ENCODE results near the gene ZDHHC14. TPM values are rescaled to one million over a fixed set of nuclear protein-coding genes. Genes with fewer than 3 reads are reported as not detected.

The ZDHHC14 gene
- total RNA-seq, 2 experiments from 2014 or later = 2.4 to 2.5 TPM

DNA sequence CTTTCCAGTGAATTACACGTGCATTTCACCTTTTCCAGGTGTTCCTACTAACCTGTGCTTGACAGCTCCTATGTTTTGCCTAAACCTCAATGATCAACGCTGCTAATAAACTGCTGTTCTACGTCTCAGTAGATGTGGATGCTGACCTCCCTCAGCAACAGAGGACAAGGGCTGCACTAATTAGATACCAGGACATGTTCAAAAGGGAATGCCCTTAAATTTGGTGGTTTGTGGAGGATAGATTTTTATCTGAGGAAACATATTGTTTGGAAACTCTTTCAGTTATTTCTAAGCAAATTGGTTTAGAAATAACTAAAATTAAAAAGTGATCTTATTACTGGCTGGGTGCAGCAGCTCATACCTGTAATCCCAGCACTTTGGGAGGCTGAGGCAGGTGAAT, 19.1 kb upstream of the ZDHHC14 start:
- no peaks in the 10 kb centered on the region for H3K4me1 Mint-ChIP-seq
- CTCF ChIA-PET = interaction anchor here (1.3 to 1.5 kb wide), 2 partner anchors 9 to 13 kb away, joined by 3 to 4 read pairs; no protein-coding TSS in a partner anchor
- intact Hi-C loops (cut with DNase I, micrococcal nuclease) = no loop called here
- H3K9me3 Mint-ChIP-seq (ENCODE audit: low read depth) = no peaks in the 10 kb centered on the region
- H3K27me3 Mint-ChIP-seq = peaks cover 25% of the 10 kb centered on the region
- ATAC-seq (no peak), DNase-seq (no peak)
- POLR2A ChIA-PET = no interaction called here
- H3K36me3 Mint-ChIP-seq (ENCODE audit: low read depth) = no peaks in the 10 kb centered on the region
- no peak overlapping the region for H3K4me3 Mint-ChIP-seq
- no peak overlapping the region for H3K27ac Mint-ChIP-seq

DNA sequence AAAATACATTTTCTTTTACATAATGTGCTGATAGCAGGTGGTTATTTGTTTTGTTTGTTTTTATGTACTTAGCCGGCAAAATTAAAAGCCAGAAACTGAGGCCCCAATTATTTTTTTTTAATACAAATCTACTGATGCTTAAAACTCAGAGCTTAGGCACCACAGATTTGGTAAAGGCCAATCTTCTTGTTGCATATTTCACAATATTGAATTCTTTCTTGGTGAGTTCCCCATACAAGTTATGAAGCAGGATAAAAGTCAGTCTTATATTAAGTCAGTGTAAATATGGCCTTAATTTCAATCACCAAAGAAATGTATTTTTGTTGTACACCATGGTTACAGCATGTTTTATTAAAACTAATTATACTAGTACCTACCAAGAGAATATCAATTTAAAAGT, 16.3 kb upstream of the ZDHHC14 start:
- ChIA-PET POLR2A (no interaction called here), CTCF (no interaction called here)
- peaks cover 14% of the 10 kb centered on the region for H3K4me1 Mint-ChIP-seq
- intact Hi-C loops (cut with DNase I, micrococcal nuclease) = loop anchor here in 1 of 2 experiments (5.0 kb wide), 1 partner anchor 173 kb away; no protein-coding TSS in a partner anchor
- peaks cover 22% of the 10 kb centered on the region for H3K27me3 Mint-ChIP-seq
- no peak overlapping the region for H3K4me3 Mint-ChIP-seq
- H3K36me3 Mint-ChIP-seq (ENCODE audit: low read depth) = no peaks in the 10 kb centered on the region
- DNase-seq (no peak), ATAC-seq (no peak)
- no peaks in the 10 kb centered on the region for H3K9me3 Mint-ChIP-seq (ENCODE audit: low read depth)
- no peak overlapping the region for H3K27ac Mint-ChIP-seq

DNA sequence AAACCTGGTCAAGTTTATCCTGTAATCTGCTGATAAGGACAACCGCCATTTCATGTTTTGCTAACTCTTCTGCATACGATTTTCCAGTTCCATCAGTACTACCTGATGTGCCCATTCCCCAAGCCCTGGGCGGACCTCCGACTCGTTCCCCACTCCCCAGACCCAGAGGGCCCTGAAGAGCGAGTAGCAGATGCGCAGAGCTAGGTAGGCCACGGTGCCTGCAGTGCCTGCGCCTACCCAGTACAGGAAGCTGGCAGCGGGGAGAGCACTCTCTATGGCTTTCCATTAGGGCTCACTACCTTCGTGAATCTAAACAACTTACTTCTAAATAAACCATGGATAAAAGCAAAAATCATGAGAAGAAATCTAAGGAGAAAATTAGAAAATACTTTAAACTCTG, 14.3 kb upstream of the ZDHHC14 start:
- ChIA-PET POLR2A (interaction anchor here (0.6 kb wide), 1 partner anchor 680 kb away, joined by 4 read pairs; no protein-coding TSS in a partner anchor), CTCF (interaction anchor here (0.6 kb wide), 1 partner anchor 232 kb away, joined by 3 read pairs; no protein-coding TSS in a partner anchor)
- Mint-ChIP-seq H3K9me3 (ENCODE audit: low read depth) (no peaks in the 10 kb centered on the region), H3K36me3 (ENCODE audit: low read depth) (no peaks in the 10 kb centered on the region), H3K4me3 (no peak overlapping the region), H3K27me3 (peaks cover 27% of the 10 kb centered on the region), H3K4me1 (peaks cover 19% of the 10 kb centered on the region), H3K27ac (no peak overlapping the region)
- DNase-seq = no peak
- intact Hi-C loops (cut with DNase I, micrococcal nuclease) = loop anchor here in 1 of 2 experiments (5.0 kb wide), 1 partner anchor 171 kb away; no protein-coding TSS in a partner anchor
- ATAC-seq = no peak

DNA sequence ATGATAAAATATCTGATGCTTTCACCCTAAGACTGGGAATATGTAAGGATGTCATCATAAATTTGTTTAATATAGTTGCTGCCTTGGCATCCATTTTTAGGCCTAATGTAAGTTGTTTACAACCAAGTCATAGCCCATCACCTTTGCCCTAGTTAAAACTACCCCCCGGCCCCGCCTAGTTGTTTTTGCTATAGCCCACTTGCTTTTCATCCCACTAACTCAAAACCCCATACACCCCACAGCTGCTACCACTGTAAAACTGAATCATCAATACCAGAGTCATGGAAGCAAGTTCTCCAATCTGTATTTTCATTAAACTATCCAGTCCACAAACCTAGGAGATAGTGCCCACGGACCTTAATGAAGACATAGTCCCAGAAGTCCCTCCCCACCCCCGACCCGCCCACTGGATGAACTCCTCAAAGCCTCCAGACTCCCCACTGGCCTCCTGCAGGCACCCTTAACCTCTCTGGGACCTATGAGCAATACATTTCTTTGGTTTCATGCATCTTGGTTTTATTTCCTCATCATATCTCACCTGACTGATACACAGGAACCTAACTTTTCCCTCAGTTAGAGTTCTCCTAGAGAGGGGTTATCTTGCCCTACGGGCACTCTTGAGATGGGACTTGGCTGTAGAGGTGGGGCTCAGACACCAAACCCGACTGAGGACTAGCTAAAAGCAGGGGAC, 12.5 kb upstream of the ZDHHC14 start:
- Mint-ChIP-seq H3K9me3 (ENCODE audit: low read depth) (no peaks in the 10 kb centered on the region), H3K27ac (no peak overlapping the region), H3K27me3 (peaks cover 29% of the 10 kb centered on the region), H3K4me1 (peaks cover 19% of the 10 kb centered on the region), H3K36me3 (ENCODE audit: low read depth) (no peaks in the 10 kb centered on the region), H3K4me3 (no peak overlapping the region)
- intact Hi-C loops (cut with DNase I, micrococcal nuclease) = loop anchor here (2.0 to 5.0 kb wide), 2 partner anchors 60 to 169 kb away; no protein-coding TSS in a partner anchor
- peak; percentile 72 for ATAC-seq
- POLR2A ChIA-PET = no interaction called here
- CTCF ChIA-PET = interaction anchor here (0.8 to 1.5 kb wide), 2 partner anchors 54 to 970 kb away, joined by 3 to 5 read pairs; no protein-coding TSS in a partner anchor
- peak; percentile 24 for DNase-seq

DNA sequence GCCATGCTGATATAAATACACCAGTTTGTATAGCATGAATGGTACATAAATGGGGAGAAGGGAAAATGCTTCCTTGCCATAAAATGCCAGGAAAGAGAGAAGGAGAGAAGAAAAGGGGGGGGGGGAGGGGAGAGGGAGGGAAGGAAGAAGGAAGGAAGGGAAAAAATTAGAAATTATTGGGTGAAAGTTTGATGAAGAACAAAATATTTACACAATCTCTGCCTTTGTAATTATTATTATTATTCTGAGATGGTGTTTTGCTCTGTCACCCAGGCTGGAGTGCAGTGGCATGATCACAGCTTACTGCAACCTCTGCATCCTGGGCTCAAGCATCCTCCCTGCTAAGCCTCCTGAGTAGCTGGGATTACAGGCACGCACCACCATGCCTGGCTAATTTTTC, 10.2 kb upstream of the ZDHHC14 start:
- DNase-seq (no peak), ATAC-seq (no peak)
- Mint-ChIP-seq H3K27ac (no peak overlapping the region), H3K36me3 (ENCODE audit: low read depth) (no peaks in the 10 kb centered on the region), H3K4me3 (no peak overlapping the region), H3K4me1 (peaks cover 20% of the 10 kb centered on the region), H3K27me3 (peaks cover 27% of the 10 kb centered on the region), H3K9me3 (ENCODE audit: low read depth) (no peaks in the 10 kb centered on the region)
- ChIA-PET CTCF (interaction anchor here (0.7 to 1.4 kb wide), 2 partner anchors 14 to 59 kb away, joined by 3 to 5 read pairs; no protein-coding TSS in a partner anchor), POLR2A (interaction anchor here (0.6 to 0.9 kb wide), 3 partner anchors 9 to 1282 kb away, joined by 4 to 5 read pairs (median 5); no protein-coding TSS in a partner anchor)
- intact Hi-C loops (cut with DNase I, micrococcal nuclease) = no loop called here

DNA sequence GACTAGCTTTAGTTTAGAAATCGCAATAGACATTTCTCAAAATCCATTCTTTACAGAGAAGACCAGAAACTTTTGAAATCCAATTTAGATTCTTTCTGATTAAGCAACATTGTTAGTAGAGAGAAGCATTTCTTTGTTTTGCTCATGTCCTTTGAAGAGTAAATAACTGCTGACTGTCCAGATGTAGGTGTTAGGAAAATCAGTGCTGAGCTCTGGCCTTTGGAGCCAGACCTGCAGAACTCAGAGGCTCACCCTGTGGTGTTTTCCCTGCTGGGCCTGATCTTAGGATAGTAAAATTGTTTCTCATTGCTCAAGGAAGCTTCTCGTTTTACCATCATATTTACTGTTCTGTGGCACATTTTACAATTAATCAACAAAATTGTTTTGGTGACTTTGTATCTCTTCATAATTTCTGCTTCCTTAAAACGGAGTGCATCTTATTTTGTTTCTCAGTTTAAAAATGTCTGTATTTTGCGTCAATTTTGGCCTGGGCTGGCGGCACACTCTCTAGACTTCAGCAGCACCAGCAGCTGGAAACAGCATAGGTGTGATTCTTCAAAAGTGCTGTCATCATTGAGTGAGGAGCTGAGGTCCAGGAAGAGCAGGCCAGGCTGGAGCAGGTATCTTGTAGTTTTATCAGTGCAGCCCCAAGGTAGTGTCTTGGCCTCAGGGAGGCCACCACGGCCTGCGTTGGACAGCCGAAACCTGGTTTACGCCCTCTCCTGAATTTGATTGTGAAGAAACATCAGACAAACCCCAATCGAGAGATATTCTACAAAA, 8.3 kb upstream of the ZDHHC14 start:
- peaks cover 32% of the 10 kb centered on the region for H3K4me1 Mint-ChIP-seq
- intact Hi-C loops (cut with DNase I, micrococcal nuclease) = no loop called here
- no peaks in the 10 kb centered on the region for H3K36me3 Mint-ChIP-seq (ENCODE audit: low read depth)
- CTCF ChIA-PET = interaction anchor here (0.6 to 1.1 kb wide), 3 partner anchors 12 to 284 kb away, joined by 3 to 5 read pairs (median 3); no protein-coding TSS in a partner anchor
- H3K27me3 Mint-ChIP-seq = peaks cover 19% of the 10 kb centered on the region
- no peaks in the 10 kb centered on the region for H3K9me3 Mint-ChIP-seq (ENCODE audit: low read depth)
- H3K27ac Mint-ChIP-seq = no peak overlapping the region
- POLR2A ChIA-PET = no interaction called here
- no peak overlapping the region for H3K4me3 Mint-ChIP-seq
- DNase-seq = no peak
- no peak for ATAC-seq

DNA sequence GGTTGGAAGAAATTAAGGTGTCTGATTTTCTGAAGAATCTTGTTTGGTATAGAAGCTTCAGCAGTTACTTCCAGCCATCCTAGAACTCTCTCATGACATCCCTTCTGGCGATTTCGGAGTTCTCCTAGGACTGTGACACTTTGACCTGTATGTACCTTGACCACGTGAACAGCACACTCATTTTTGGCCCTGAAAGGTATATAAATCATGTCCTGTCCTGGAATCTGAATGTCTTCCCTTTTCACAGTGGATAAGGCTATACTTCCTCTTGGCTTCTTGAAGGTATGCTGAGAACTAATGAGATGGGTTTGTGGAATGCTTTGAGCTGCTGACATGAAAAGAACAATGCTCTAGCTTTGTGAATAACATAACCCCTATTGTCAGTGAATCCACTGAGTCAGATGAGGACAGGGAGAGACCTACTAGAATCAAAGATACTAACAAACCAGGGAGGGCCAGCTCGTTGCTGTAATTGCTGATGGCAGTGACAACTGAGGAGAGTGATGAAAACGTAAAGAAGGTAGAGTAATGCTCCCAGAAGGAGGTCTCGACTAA, 6.0 kb upstream of the ZDHHC14 start:
- Mint-ChIP-seq H3K4me1 (peaks cover 20% of the 10 kb centered on the region), H3K9me3 (ENCODE audit: low read depth) (no peaks in the 10 kb centered on the region), H3K4me3 (no peak overlapping the region), H3K27me3 (peaks cover 14% of the 10 kb centered on the region), H3K36me3 (ENCODE audit: low read depth) (no peaks in the 10 kb centered on the region), H3K27ac (no peak overlapping the region)
- intact Hi-C loops (cut with DNase I, micrococcal nuclease) = no loop called here
- ATAC-seq (no peak), DNase-seq (no peak)
- POLR2A ChIA-PET = no interaction called here
- CTCF ChIA-PET = interaction anchor here (1.8 kb wide), 1 partner anchor 13 kb away, joined by 4 read pairs; no protein-coding TSS in a partner anchor

DNA sequence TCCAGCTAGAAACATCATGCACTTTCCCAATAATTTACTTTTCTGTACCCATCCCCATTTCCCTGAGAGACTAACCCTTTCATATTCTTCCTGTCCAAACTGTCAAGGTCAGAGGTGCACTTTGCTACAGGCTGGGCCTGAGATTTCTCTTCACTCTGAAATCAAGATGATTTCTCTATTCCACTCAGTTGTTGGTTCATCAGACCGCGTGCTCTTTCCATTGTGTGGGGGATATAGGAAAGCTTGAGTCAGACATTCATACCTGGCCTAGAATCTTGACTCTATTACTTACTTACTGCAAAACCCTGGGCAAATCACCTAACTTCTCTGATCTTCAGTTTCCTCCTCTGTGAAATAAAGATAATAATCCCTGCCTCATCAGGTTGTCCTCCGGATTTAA, 4.7 kb upstream of the ZDHHC14 start:
- no peak for ATAC-seq
- Mint-ChIP-seq H3K27ac (peak overlapping the region; percentile 57), H3K9me3 (ENCODE audit: low read depth) (no peaks in the 10 kb centered on the region), H3K36me3 (ENCODE audit: low read depth) (no peaks in the 10 kb centered on the region), H3K4me3 (no peak overlapping the region), H3K27me3 (peaks cover 9% of the 10 kb centered on the region), H3K4me1 (peaks cover 18% of the 10 kb centered on the region)
- CTCF ChIA-PET = interaction anchor here (1.0 kb wide), 1 partner anchor 9 kb away, joined by 3 read pairs; no protein-coding TSS in a partner anchor
- peak; percentile 57 for DNase-seq
- POLR2A ChIA-PET = no interaction called here
- intact Hi-C loops (cut with DNase I, micrococcal nuclease) = no loop called here

DNA sequence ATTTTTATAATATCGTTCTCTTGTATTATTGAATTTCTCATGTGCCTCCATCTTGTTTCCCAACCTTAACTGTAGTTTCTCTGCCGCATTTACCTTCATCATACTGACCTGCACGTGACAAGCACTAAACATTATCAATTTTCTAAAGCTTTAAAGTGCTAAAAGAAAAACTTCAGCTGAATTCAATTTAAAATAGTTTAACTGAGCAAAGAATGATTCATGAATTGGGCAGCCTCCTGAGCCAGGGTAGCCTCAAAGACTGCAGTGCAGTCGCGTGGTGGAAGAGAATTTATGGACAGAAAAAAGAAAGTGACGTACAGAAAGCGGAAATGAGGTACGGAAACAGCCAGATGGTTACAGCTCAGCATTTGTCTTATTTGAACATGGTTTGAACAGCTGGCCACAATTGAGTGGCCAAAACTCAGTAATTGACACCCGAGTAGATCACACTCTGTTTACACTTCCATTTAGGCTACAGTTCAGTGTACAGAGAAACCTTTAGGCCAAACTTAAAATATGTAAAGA, 4.2 kb upstream of the ZDHHC14 start:
- intact Hi-C loops (cut with DNase I, micrococcal nuclease) = no loop called here
- no peak overlapping the region for H3K4me3 Mint-ChIP-seq
- POLR2A ChIA-PET = no interaction called here
- CTCF ChIA-PET = interaction anchor here (1.0 kb wide), 1 partner anchor 9 kb away, joined by 3 read pairs; no protein-coding TSS in a partner anchor
- ATAC-seq = no peak
- no peak overlapping the region for H3K27ac Mint-ChIP-seq
- H3K27me3 Mint-ChIP-seq = peaks cover 7% of the 10 kb centered on the region
- peaks cover 18% of the 10 kb centered on the region for H3K4me1 Mint-ChIP-seq
- DNase-seq = no peak
- no peaks in the 10 kb centered on the region for H3K9me3 Mint-ChIP-seq (ENCODE audit: low read depth)
- no peaks in the 10 kb centered on the region for H3K36me3 Mint-ChIP-seq (ENCODE audit: low read depth)

DNA sequence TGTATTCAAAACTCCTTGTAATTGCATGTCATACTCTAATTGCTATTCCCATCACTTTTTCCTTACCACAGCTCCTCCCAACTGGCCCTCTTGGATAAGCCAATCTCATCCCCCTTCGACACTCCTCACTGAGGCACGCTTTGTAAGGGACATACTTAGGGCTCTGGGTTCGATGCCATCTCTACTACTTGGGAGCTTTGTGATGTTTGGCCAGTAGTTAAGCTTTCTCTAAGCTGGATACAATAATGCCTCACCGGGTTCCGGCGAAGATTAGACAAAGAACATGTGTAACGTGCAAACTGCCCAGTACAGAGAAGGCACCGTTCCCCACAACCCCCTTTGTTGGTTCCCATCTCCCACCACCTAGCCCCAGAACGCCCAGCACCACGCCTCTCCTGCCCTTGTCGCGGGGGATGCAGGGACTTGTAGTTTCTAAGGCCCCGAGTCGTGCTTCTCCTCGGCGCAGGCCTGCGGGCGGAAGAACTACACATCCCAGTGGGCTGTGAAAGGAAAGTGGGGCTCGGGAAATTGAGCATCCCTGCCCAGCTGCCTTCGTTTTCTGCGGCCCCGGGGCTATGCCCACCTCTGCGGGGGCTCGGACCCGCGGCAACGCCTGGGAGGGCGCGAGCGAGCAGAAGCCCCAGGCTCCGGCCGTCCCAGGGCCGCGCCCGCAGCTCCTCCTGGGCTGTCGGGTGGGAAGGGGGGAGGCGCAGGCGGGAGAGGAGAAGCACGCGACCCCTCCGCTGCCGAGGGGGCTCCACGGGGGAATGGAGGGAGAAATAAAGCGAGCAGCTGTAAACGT, 1.1 kb upstream of the ZDHHC14 start:
- Mint-ChIP-seq H3K27ac (peak overlapping the region; percentile 32), H3K4me3 (peak overlapping the region; percentile 73), H3K36me3 (ENCODE audit: low read depth) (peaks cover 7% of the 10 kb centered on the region), H3K27me3 (peaks cover 8% of the 10 kb centered on the region), H3K9me3 (ENCODE audit: low read depth) (no peaks in the 10 kb centered on the region), H3K4me1 (peaks cover 34% of the 10 kb centered on the region)
- ChIA-PET POLR2A (interaction anchor here (0.6 to 1.0 kb wide), 6 partner anchors 10 to 647 kb away, joined by 3 to 5 read pairs (median 4); no protein-coding TSS in a partner anchor), CTCF (interaction anchor here (0.6 to 1.7 kb wide), 7 partner anchors 29 to 1336 kb away, joined by 3 to 9 read pairs (median 3); partner anchors contain the start of gene TMEM242)
- DNase-seq (peak; percentile 93), ATAC-seq (peak; percentile 87)
- intact Hi-C loops (cut with DNase I, micrococcal nuclease) = loop anchor here (1.0 to 5.0 kb wide), 11 partner anchors 49 to 787 kb away; partner anchors contain the start of genes TMEM242 (in 2 of the 2), GTF2H5 (in 1 of the 2), SERAC1 (in 1 of the 2) and SNX9 (in 1 of the 2)

Measured in activated CD4-positive, alpha-beta T cell treated with anti-CD3 and anti-CD28 coated beads for 36 hours (primary cell).